Measurements from ENCODE around the gene IPCEF1.
"Not testable (repeated sequence)": the region's sequence is repeated elsewhere in the genome, so short reads cannot be mapped to it uniquely, and the experiment has no call there.

IPCEF1 gene

GRCh38 chr6:154371281-154371680 is 14.7 kb upstream of the IPCEF1 start:
- no peak for DNase-seq (ENCODE audit: low read depth)

DNA sequence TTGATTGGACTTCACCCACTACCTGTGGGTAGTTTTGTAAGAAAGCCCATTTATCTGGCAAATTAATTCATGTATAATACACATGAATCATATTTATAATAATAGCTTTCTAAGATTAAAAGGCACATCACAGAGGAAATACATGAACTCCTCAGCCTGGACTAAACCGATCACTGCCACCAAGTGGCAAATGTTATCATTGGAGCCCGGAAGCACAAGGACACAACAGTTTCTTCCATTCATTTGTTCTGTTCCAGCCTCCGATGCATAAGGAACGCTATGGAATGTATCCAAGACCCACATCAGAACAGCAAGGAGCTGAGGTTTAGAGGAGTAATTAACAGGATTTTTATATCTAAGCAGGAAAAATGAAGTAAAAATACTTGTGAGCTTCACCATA is 13.9 kb upstream of the IPCEF1 start:
- no peak for DNase-seq (ENCODE audit: low read depth)

- DNase-seq (ENCODE audit: low read depth), result no peak
These were observed 11.5 kb upstream of the IPCEF1 start for GRCh38 chr6:154367839-154368695.

- no peak for DNase-seq (ENCODE audit: low read depth)
These were observed 10.7 kb upstream of the IPCEF1 start for GRCh38 chr6:154367336-154367735.

GRCh38 chr6:154363821-154364220 is 7.2 kb upstream of the IPCEF1 start:
- no peak for DNase-seq (ENCODE audit: low read depth)

DNA sequence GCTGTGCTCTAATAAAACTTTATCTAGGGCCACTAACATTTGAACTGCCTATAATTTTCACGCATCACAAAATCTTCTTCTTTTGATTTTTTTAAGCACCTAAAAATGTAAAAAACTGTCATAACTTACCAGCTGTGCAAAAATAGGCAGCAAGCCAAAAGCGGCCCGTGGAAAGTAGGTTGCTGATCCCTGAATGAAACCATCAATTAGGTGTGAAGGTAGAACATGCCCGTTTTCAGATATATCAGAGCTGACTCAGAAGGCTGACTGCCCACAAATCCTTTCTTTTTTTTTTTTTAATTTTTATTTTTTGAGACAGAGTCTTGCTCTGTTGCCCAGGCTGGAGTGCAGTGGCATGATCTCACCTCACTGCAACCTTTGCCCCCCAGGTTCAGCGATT is 4.9 kb upstream of the IPCEF1 start:
- no peak for DNase-seq (ENCODE audit: low read depth)

- DNase-seq (ENCODE audit: low read depth), result no peak
These were observed 3.9 kb upstream of the IPCEF1 start for GRCh38 chr6:154360476-154360875.

DNA sequence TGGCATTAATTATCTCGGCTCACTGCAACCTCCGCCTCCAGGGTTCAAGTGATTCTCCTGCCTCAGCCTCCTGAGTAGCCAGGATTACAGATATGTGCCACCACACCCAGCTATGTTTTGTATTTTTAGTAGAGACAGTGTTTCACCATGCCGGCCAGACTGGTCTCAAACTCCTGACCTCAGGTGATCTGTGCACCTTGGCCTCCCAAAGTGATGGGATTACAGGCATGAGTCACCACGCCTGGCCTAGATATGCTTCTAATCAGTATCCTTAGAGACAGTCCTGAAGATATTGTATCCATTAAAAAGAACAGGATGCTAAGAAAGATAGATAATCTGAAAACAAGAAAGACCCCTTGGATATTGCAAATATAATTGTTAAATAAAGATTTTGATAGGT is 3.1 kb upstream of the IPCEF1 start:
- no peak for DNase-seq (ENCODE audit: low read depth)

DNA sequence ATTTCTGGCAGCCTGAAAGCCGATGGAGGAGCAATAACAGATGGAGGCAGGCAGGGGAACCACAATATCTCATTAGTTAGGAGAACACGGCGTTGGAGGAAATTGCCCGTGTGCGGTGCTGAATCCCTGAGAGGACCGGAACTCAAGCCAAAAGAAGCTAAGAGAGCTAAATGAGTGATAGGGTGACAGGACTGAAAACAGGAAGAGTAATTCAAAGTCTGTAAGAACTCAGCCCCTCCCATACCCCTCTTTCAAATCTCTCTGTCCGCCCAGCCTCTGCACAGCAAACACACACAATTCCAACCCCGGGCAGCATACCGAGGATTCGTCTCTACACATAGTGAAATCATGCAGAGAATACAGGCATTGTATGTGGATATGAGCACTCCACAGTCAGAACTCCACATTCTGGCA is 2.6 kb upstream of the IPCEF1 start:
- no peak for DNase-seq (ENCODE audit: low read depth)

GRCh38 chr6:154358019-154358545 is 1.5 kb upstream of the IPCEF1 start:
- DNase-seq (ENCODE audit: low read depth), result no peak

- DNase-seq (ENCODE audit: low read depth), result no peak
These were observed 490 bp downstream of the IPCEF1 start for GRCh38 chr6:154356113-154356512.

DNA sequence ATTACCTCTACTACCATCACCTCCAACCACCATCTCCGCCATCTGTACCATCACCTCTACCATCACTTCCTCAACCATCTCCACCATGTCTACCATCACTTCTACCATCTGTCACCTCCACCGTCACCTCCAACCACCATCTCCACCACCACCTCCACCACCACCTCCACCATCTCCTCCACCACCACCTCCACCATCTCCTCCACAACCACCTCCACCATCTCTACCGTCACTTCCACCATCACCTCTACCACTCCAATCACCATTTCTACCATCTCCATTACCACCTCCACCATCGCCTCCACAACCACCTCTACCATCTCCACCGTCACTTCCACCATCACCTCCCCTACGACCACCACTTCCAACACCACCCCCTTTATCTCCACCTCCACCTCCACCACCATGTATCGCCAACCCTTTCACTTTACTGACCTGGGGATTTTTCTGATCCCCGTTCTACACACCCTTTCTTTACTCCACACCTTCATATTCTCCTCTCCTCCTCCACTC is 2.3 kb downstream of the IPCEF1 start:
- no peak for DNase-seq (ENCODE audit: low read depth)

- DNase-seq (ENCODE audit: low read depth), result no peak
These were observed 3.0 kb downstream of the IPCEF1 start for GRCh38 chr6:154353626-154354025.

- no peak for DNase-seq (ENCODE audit: low read depth)
These were observed 3.6 kb downstream of the IPCEF1 start for GRCh38 chr6:154352898-154353585.

DNA sequence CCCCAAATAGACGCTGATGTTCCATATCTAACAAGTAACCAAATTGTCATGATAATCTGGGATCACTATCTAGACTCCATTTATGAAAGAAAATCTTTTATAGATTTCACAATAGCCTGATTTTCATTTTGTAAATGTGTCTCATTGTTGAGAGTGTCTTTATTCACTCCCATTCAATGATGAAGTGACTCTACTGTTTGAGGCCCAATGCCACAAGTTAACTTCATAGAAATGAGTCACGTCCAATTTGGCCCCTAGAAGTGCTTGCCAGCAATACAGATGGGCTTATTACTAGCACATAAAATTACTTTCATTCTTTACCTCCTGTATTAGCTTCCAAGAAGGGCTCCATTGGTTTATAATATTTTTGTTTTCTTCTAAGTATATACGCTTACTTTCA is 6.3 kb downstream of the IPCEF1 start:
- DNase-seq (ENCODE audit: low read depth), result no peak

- no peak for DNase-seq (ENCODE audit: low read depth)
These were observed 8.6 kb downstream of the IPCEF1 start for GRCh38 chr6:154347981-154348380.

DNA sequence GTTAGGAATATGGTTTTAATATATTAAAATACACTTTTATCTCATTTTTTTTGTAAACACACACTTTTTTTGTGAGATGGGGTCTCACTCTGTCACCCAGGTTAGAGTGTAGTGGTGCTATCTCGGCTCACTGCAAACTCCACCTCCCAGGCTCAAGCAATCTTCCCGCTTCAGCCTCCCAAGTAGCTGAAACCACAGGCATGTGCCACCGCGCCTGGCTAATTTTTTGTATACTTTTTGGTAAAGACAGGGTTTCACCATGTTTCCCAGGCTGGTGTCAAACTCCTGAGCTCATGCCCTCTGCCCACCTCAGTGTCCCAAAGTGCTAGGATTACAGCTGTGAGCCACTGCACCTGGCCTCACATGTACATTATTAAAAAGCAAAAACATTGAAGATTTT is 10.8 kb downstream of the IPCEF1 start:
- no peak for DNase-seq (ENCODE audit: low read depth)

- no peak for DNase-seq (ENCODE audit: low read depth)
These were observed 12.9 kb downstream of the IPCEF1 start for GRCh38 chr6:154343473-154344308.

- DNase-seq (ENCODE audit: low read depth), result no peak
These were observed 14.7 kb downstream of the IPCEF1 start for GRCh38 chr6:154341871-154342270.

DNA sequence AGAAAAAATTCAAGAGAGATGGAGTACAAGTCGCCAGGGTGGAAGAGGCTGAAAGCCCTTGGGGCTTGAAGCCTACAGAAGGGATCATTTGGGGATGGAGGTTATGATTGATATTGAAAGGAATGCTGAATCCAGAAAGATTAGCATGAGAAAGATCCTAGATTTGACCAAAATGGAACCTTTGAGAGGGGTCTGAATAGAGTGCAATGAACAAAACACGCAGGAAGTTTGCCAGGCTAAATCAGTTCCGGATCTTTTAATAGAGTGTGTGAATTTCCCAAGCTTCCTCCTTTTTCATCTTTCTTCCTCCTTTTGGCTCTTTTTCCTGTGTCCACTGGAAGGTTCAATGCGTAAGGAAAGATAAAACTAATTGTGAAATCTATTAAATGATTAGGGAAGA is 15.3 kb downstream of the IPCEF1 start:
- no peak for DNase-seq (ENCODE audit: low read depth)

DNA sequence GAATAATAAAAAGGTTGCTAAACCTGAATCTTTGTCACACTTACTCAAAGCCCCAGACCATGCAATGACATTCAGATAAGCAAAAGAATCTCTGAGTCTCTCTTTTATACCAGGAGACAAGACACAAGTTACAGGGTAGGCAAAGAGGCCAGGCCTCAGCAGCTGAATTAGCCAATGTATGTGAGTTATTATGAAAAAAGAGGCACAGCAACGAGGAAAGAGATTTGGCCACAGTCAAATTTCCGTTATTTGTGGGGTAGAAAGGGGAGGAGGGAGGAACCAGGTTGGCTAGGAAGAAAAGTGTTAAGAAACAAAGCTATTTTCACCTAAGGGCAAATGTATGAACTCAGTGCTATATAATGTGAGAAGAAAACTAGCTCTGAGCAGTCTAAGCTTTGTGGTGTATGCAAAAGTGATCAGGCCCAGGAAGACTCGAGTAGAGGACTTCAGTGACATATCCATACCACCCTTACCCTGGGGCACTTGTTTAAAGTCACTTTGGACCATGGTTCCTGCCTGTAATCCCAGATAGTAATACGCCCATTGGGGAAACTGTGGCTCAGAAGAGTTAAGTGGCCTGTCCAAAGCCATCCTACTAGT is 19.1 kb downstream of the IPCEF1 start:
- DNase-seq (ENCODE audit: low read depth), result no peak

DNA sequence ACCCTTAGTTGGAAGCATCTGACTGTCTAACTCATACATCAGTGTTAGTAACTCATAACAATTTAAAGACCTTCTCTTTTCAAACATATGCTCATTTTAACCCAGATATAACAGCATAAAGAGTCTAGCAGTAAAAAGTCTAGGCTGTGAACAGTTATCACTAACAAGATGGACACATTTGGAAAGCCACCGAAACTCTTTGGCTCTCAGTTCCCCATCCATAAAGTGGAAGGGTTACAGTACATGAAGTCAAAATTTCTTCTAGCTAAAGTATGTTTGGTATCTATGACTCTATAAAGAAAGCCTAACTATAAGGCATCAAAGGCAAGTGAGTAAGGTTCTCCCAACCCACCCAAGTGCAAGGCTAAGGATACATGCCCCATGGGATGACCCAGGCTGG is 22.5 kb downstream of the IPCEF1 start:
- DNase-seq (ENCODE audit: low read depth), result not testable (repeated sequence)

All from GM04503 (cell line).